ENCODE results near the gene CACNA1H. TPM values are rescaled to one million over a fixed set of nuclear protein-coding genes. Genes with fewer than 3 reads are reported as not detected.
A peak's percentile ranks its signal among the peaks of the same experiment; 100 is the strongest.

CACNA1H gene
- total and polyA plus RNA-seq, 9 of the 15 experiments (the other 6 are each of a cell fraction or from before 2014, with no cell fraction given): 0.10 to 0.18 TPM; not detected in 7

GRCh38 chr16:1193143-1193824 lies 40.4 kb downstream of the CACNA1H start (continued):
- peak; percentile 25; the same call in 1 of the 2 replicates for TF ChIP-seq MGA (IDR thresholded peaks at IDR 0.05)
- no peak for TF ChIP-seq ZNF445 (CRISPR knock-in tag; IDR thresholded peaks at IDR 0.05; ENCODE audit: low read depth)
- no peak for TF ChIP-seq ZNF282 (CRISPR knock-in tag; IDR thresholded peaks at IDR 0.05)
- no peak for TF ChIP-seq SREBF2 (CRISPR knock-in tag; IDR thresholded peaks at IDR 0.05)
- TF ChIP-seq RNF2 (IDR thresholded peaks at IDR 0.05): no peak
- TF ChIP-seq USF2 (CRISPR knock-in tag; IDR thresholded peaks at IDR 0.05): no peak
- TF ChIP-seq TAF15 (IDR thresholded peaks at IDR 0.05; ENCODE audit: low read depth, low read length): no peak
- TF ChIP-seq GABPA (tag; conservative IDR thresholded peaks at IDR 0.05; ENCODE audit: low read depth): no peak
- no peak for TF ChIP-seq FOXM1 (IDR thresholded peaks at IDR 0.05; ENCODE audit: low read depth)
- no peak for TF ChIP-seq FOXM1 (CRISPR knock-in tag; IDR thresholded peaks at IDR 0.05; ENCODE audit: low read depth)
- no peak for TF ChIP-seq TRIM28 (IDR thresholded peaks at IDR 0.05)
- TF ChIP-seq PCBP2 (IDR thresholded peaks at IDR 0.05; ENCODE audit: low read depth, low read length, poor library complexity, severe bottlenecking): no peak
- no peak for TF ChIP-seq ZNF217 (CRISPR knock-in tag; IDR thresholded peaks at IDR 0.05)
- TF ChIP-seq BRD9 (IDR thresholded peaks at IDR 0.05; ENCODE audit: low read depth, partially characterized antibody): no peak
- TF ChIP-seq ZNF699 (CRISPR knock-in tag; IDR thresholded peaks at IDR 0.05; ENCODE audit: insufficient replicate concordance): no peak
- no peak for TF ChIP-seq MED1 (CRISPR knock-in tag; IDR thresholded peaks at IDR 0.05; ENCODE audit: borderline replicate concordance)
- TF ChIP-seq XRCC3 (IDR thresholded peaks at IDR 0.05): no peak
- no peak for TF ChIP-seq HNRNPK (IDR thresholded peaks at IDR 0.05; ENCODE audit: low read depth, low read length, poor library complexity, severe bottlenecking)

Data from K562 (cell line).